ENCODE measurements around the gene HLA-DOA. TPM values are rescaled to one million over a fixed set of nuclear protein-coding genes. Genes with fewer than 3 reads are reported as not detected.

Gene HLA-DOA
- under 0.01 and 0.11 TPM in 2 replicates for total RNA-seq

DNA sequence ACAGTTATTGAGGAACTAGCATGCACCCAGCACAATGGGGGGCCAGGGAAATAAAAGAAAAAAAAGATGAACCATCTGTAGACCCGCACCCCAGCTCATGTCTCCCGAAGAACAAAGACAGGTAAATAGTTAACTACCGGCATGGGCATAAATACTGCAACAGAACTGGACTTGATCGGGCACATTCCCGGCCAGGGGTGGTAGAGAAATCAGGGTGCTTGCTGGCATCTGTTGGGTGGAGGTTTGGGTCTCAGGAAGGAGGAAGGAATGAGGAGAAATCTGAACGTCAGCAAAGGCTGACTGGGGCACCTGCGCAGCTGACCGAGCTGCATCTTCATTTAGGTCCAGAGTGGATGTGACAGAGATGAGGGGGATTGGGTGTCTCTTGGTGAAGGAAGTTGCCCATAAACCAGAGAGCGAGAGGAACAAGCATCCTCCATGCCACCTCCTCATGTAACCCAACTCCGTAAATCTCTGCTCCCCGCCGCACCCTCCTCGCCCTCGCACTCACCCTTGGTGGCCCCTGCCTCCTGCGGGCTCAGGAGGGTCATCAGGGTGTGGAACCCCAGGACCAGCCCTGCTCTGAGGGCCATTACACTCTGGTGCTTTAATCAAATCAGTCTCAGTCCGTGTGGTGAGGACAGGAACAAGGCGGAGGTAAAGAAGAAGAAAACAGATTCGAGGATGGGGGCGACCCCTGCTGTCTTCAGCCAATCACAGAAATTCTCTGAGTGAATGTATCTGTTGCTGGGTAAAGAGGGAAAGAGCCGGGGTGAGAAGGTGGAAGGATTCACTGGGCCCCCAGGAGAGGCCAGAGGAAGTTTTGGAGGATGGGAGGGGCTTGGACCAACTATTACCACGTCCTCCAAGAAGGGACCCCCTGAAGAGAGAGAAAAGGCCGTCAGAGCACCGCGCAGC is at the start of gene HLA-DOA:
TSS of gene HLA-DOA (minus strand) at position 648 of the 918 bp plus-strand sequence.

DNA sequence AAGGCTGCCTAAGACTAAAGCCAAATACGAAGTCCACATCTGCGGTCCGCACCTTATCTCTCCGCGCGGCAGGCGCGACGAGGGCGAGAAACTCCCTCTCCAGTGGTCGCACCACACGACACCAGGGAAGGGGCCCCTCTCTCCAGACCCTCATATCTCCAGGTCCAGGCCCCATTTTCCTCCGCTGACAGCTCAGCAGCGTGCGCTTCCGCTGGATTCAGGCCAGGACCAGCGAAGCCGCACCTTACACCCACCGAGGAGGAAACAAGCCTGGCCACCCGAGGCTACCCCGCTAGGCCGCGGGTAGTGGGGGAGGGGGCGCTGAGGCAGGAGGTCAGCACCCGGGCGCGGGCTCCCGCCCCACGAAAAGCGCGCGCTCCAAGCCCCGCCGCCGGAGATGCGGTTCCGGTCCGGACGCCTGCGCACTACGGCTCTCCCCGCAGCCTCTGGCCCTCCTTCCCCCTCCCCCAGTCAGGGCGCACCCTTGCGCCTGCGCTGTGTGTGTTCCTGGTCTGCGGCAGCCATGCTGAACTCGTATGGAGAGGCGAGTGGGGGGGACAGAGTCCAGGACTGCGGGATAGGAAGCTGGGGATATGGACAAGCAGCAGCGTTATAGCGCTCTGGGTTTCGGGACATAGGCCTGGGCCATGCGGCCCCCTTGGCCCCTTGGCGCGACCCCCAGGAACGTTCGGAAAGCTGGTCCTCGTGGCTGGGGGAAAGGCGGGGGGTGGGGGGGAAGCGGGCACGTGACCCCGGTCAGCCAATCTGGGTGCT is 41.1 kb downstream of the HLA-DOA start, which contains the start of gene BRD2:
TSS of gene BRD2 (plus strand) at position 502 of the 774 bp plus-strand sequence. CDS start 4,305 bp downstream, outside the sequence.

Other genes with a start within 250 kb of the HLA-DOA start
- gene HLA-DQB2, start 246.1 kb downstream of the HLA-DOA start, total RNA-seq = 1.4 and 1.7 TPM in 2 replicates
- gene HLA-DOB, start 192.6 kb downstream of the HLA-DOA start, total RNA-seq = 1.7 and 6.3 TPM in 2 replicates
- gene TAP2, start 170.9 kb downstream of the HLA-DOA start, total RNA-seq = 14.2 and 14.6 TPM in 2 replicates
- gene PSMB8, start 165.5 kb downstream of the HLA-DOA start, total RNA-seq = 43.5 and 59.5 TPM in 2 replicates
- 52.2 and 54.3 TPM in 2 replicates for gene TAP1, start 155.9 kb downstream of the HLA-DOA start, total RNA-seq
- 26.6 and 31.1 TPM in 2 replicates for gene PSMB9, start 155.4 kb downstream of the HLA-DOA start, total RNA-seq
- gene HLA-DMB, start 68.6 kb downstream of the HLA-DOA start, total RNA-seq = not detected in 2 replicates
- gene HLA-DMA, start 56.5 kb downstream of the HLA-DOA start, total RNA-seq = 1.4 and 3.7 TPM in 2 replicates
- gene BRD2, start 41.0 kb downstream of the HLA-DOA start, total RNA-seq = 108 and 128 TPM in 2 replicates
- gene HLA-DPA1, start 64.1 kb upstream of the HLA-DOA start, total RNA-seq = 0.23 and 0.34 TPM in 2 replicates
- 0.70 and 2.8 TPM in 2 replicates for gene HLA-DPB1, start 66.4 kb upstream of the HLA-DOA start, total RNA-seq
- gene COL11A2, start 182.9 kb upstream of the HLA-DOA start, total RNA-seq = 0.08 TPM in 1 of 2 replicates, not detected in the other
- gene RXRB, start 191.1 kb upstream of the HLA-DOA start, total RNA-seq = 13.4 and 15.6 TPM in 2 replicates
- gene SLC39A7, start 191.3 kb upstream of the HLA-DOA start, total RNA-seq = 77.1 and 112 TPM in 2 replicates
- gene HSD17B8, start 195.1 kb upstream of the HLA-DOA start, total RNA-seq = 27.4 and 46.2 TPM in 2 replicates
- 13.2 and 16.2 TPM in 2 replicates for gene RING1, start 198.9 kb upstream of the HLA-DOA start, total RNA-seq

Data from hair follicular keratinocyte (primary cell).